T follicular helper cell (primary cell): ENCODE data around the gene AFF3.

ENCODE experiments used
- DNase-seq: peaks from one replicate; pipeline ENCODE4 v3.0.0-alpha.2; 2020; ENCODE audit warnings: low read depth

The AFF3 gene

GRCh38 chr2:100043081-100043890 lies 99.1 kb downstream of the AFF3 start:
- DNase-seq = no peak

DNA sequence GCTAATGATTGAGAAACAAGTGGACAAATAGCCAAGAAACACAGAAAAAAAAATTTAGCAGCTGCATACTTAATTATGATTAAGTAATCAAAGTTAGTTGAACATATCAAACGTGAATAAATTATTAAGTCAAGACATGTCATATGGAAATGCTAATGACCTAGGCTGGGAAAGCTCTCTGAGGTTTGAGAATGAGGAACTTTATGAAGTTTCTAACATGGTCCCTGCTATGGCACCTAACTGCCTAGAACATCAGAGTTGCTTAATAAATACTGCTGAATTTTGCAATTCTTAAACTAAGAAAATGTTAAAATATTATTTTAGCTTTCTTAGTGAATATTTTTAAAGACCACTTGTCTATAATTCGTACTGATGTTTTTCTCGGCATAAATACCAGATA lies 99.8 kb downstream of the AFF3 start:
- no peak for DNase-seq

GRCh38 chr2:100041946-100042345 lies 100.4 kb downstream of the AFF3 start:
- DNase-seq = no peak

GRCh38 chr2:100041385-100041784 lies 101.0 kb downstream of the AFF3 start:
- no peak for DNase-seq

DNA sequence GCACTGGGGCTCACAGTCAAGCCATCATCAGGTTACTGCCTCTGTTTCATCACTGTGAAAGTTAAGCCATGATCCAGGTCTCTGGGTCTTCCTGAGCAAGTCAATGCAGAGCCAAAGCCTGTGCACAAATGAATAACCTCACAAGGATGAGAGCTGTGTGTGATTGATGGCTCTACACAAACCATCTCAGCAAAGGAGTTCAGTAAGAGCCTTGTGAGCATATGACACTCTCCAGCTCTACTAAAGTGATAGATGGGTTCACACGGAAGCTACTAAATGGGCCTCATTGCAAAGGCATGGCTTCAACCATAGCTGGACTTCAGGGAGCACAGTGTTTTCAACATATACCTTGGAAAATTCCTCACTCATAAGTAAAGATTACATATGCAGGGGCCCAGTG lies 101.5 kb downstream of the AFF3 start:
- no peak for DNase-seq

- DNase-seq = no peak
These were observed 103.0 kb downstream of the AFF3 start for GRCh38 chr2:100039291-100039980.

DNA sequence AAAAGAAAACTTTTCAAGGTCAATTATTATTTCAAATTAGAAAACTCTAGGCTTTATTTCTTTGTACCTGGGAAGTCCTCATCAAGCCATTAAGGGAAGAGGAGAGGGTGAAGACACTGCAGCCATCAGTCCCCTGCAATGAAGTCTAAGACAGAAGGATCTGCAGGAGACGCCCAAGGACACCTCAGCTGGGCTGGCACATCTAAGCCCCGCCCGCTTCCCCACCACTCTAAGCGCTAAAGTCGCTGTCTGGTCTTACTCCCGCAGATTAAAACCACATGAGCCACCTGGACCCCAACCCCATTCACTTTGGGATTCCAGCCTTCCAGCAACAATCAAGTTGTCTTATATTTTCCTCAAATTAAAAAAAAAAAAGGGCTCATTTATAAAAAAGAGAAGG lies 104.4 kb downstream of the AFF3 start:
- DNase-seq = no peak

DNA sequence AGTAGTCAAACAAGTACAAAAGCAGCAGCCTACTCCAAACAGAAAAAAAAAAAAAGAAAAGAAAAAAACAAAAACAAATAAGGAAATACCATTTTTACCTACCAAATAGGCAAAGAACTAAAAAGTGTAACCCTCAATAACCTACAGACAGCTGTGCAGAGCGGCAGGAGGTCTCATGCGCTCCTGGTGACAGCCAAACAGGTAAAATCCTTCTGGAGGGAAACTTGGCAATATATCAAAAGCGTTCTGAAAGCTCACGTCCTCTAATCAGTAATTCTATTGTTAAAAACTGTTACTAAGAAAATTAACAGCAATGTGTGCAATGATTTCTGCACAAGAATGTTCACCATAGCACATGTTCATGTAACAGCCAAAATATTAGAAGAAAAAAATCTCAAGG lies 105.6 kb downstream of the AFF3 start:
- no peak for DNase-seq

DNA sequence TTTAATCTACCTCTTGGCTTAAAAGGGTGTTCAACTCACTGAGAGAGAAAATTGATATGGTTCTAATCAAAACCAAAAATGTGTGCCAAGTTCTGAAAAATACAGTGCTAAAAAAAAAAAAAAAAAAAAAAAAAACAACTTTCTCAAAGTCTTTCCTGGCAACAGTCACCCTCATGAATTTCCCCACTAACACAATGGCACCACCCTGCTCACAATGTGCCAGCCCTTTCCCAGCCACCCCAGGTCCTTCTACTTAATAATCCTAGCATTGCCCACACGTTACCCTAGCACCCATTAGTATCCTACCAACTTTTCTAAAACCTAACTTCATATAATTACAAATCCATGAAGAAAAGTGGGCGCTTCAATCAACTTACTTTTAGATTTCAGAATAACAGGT lies 106.4 kb downstream of the AFF3 start:
- no peak for DNase-seq

DNA sequence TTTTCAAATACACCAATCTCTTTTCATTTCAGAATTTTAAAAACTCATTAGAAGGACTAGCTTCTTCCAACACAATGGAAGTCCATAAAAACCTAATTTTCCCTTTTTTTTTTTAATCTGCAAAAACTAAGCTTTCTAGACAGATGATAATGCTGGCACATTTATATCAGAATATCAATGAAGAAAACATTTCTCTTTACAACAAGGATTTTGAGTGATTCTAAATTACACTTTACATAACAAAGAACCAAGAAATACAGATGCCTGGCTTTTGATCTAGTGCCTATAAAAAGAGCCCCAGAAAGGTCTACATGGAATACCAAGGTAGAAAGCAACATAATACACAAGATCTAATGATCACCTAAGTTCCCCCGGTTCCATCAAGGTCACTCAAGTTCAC lies 108.0 kb downstream of the AFF3 start:
- no peak for DNase-seq

GRCh38 chr2:100033976-100034375 lies 108.4 kb downstream of the AFF3 start:
- no peak for DNase-seq

GRCh38 chr2:100031604-100032003 lies 110.8 kb downstream of the AFF3 start:
- no peak for DNase-seq

DNA sequence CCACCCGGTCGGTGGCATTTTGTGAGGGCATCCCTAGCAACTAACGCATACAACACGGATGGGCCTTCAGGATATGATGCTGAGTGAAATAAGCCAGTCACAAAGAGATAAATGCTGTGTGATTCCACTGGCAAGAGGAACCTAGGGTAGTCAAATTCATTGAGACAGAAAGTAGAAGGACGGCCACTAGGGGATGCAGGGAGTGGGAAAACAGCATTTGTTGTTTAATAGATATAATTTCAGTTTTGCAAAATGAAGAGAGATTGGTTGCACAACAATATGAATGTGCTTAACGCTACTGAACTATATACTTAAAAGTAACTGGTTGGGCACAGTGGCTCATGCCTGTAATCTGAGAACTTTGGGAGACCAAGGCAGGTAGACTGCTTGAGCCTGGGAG lies 112.9 kb downstream of the AFF3 start:
- DNase-seq = no peak

- DNase-seq = no peak
These were observed 120.5 kb downstream of the AFF3 start for GRCh38 chr2:100021791-100022340.

DNA sequence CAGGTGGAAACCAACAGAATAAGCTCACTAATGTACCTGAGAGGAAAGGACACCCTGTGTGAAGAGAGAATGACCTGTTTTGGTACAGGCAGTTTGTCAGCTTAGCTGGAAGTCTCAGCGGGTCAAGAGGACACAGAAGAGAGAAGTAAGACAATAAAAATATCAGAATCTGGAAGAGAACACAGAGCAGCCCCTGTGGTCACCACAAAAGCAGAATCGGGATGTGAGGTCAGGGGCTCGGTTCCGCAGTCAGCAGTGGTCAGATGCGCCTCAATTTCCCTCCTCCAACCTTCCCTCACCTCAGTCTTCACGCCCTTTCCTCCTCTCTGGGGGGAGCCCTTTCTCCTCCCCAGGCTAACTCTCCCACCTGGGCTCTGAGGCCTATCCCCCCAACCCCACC lies 122.9 kb downstream of the AFF3 start:
- no peak for DNase-seq

DNA sequence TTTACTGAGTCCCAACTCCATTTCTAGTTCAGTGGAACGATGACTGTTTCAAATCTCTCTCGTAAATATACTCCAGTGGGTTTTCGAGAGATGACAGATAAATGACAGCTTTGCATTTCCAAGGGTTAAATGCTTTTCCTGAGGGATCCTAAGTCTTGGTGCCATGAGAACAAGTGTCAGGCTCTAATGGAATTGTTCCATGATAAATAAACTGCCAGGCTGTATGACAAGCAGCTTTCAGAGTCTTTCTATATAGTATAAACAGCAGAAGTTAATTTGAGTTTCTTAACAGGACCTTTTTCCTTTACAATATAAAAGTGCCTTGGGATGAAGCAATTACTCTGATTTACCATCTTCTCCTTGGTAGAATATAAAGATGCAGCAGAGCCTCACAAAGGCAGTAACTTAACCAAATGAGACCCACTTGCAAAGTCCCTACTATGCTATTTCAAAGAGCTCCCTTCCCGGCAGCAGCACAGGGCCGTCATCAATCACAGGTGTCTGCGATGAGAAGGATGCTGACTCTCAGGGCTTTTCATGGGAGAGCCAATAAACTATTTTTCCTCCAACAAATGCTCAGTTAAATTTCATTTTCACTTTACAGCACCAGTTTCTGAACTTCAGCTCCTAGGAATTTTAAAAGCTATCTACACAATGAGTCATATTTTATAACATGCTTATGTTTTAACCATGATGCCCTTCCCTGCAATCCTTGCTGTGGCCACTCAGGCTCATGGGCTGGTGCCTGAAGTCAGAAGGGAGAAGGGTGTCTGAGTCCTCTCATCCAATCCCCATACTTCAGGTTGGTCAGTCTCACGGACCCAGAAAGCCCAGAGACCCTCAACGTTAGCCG lies 123.8 kb downstream of the AFF3 start:
- no peak for DNase-seq

- no peak for DNase-seq
These were observed 124.8 kb downstream of the AFF3 start for GRCh38 chr2:100017633-100018032.

DNA sequence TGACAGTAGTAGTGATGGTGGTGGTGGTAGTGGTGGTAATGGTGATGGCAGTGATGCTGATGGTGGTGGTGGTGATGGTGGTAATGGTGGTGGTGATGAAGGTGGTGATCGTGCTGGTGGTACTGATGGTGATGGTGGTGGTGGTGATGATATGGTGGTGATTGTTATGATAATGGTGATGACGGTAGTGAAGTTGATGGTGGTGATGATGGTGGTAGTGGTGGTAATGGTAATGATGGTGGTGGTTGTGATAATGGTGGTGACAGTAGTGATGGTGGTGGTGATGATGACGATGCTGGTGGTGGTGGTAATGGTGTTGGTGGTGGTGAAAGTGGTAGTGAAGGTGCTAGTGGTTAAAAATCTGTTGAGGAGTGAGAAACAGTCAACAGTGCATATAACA lies 125.6 kb downstream of the AFF3 start:
- no peak for DNase-seq

DNA sequence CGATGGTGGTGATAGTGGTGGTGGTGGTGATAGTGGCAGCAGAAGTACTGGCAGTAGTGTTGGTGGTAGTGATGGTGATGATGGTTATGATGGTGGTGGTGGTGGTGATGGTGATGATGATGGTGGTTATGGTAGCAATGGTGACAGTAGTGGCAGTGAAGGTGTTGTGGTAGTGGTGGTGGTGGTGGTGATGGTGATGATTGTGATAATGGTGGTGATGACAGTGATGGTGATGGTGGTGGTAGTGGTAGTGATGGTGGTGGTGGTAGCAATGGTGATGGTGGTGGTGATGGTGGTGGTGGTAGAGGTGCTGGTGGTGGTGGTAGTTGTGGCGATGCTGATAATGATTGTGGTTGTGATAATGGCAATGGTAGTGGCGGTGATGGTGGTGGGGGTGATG lies 126.5 kb downstream of the AFF3 start:
- DNase-seq = no peak

- no peak for DNase-seq
These were observed 128.3 kb downstream of the AFF3 start for GRCh38 chr2:100013892-100014677.

DNA sequence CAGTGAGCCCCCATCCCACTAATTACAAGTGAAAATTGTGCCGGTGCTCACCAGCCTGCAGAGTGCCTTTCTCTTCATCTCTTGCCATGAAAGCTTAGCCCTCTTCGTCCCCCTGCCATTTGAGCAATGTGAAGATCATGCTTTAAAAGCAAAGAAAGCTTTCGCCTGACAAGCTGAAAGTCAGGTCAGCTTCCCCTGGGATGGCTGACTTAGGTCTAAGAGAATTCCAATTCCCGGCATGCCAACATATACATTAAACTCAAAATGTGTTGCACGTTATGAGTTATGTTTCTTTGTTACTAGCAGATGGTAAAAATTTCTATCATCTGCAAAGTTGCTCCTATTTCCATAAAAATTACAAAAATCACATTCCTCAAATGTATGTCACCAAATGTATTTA lies 129.8 kb downstream of the AFF3 start:
- DNase-seq = no peak
